Stimulated activated CD4-positive, alpha-beta T cell treated with anti-CD3 and anti-CD28 coated beads, Interleukin-4, amount 100 ng/mL, for 1 hour (primary cell): Measurements from ENCODE around the gene NEURL3.
"Not testable (repeated sequence)": the region's sequence is repeated elsewhere in the genome, so short reads cannot be mapped to it uniquely, and the experiment has no call there.

ENCODE experiments used
- DNase-seq: peaks from one replicate; pipeline ENCODE4 v3.0.0-alpha.2; 2020

NEURL3 gene

DNA sequence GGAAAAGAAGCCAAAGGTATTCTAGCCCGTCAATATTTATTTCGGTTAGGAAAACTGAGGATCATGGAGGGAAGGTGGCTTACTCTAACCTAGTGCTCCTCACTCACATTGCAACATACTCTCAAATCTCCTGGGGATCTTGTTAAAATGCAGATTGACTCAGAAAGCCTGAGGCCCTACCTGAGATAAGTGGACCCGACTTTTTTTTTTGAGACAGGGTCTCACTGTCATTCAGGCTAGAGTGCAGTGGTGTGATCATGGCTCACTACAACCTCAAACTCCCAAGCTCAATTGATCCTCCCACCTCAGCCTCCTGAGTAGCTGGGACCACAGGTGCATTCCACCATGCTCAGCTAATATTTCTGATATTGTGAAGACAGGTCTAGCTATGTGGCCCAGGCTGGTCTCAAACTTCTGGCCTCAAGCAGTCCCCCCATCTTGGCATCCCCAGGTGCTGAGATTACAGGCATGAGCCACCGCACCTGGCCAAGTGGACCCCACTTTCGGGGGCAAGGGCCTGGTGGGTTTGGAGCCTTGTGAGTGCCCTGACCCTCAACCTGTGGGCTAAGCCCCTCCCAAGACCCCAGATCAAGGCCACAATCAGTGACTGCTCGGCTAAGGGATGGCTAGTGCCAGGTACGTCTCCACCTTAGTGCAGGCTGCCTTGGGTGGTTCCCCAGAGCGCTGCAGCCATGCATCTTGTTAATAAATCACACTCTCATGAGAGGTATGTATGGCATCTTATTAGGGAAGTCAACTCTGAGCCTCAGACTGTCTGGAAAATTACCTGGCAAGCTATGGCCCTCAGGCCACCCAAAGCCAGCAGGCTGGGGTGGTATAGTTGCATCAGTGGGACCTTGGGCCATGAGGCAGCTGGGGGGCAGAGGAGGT, 1.1 kb upstream of the NEURL3 start:
- DNase-seq: no peak

DNA sequence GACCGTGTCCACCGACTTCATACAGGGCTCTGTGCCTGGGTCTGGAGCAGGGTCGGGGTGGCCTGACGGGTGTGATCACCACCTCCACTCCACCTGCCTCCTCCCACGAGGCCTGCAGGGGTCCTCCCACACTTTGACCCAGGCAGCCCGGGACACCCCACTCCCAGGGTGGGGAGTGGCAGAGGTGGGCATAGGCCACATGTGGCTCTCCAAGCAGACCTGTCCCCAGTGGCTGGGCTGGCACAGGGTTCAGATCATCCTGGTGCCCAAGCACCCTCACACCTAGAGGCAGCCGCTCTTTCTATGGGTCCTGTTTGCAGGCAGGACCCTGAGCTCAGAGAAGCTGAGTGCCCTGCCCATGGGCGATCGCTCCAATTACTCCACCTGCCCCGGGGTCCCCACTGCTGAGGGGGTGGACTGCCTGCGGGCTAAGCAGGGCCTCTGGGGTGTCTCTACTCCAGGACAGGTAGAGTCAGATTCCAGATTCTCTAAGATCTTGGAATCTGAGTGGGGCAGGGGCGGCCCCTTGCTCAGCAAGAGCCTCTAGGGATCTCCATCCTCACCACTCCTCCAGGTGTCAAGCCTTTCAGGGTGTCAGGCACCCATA, 1.4 kb downstream of the NEURL3 start:
- no peak for DNase-seq

DNA sequence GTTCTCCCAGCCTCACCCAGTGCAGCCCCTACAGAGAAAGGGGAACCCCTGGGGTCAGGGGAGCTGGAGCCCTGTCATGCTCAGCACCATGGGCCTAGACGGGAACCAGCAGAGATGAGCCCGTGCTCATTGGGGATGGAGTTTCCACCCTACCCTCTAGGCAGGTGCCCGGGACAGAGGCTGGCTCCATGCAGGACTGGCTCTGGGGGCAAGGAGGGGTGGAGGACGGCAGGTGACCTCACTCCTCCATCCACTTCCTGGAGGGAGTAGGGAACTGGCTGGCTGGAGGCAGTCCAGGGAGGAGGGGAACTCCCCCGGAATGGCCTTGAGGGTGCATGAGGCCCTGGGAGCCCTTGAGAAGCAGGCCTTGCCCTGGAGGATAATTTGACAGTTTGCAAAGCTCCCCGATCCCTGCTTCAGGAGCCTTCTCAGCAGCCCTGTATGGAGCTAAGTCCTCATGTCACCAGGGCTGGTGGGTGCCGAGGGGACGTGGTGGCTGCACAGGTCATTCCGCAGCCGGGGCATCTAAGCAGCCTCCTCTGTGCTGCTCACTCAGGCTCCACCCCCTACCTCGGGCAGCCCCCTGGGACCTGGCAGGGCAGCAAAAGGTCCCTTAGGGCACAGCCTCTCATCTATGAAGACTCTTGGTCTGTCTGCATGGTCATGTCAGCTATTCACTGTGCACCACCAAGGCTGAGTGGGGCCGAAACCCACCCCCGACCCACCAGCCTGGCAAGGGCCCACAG, 2.1 kb downstream of the NEURL3 start:
- DNase-seq: no peak

DNA sequence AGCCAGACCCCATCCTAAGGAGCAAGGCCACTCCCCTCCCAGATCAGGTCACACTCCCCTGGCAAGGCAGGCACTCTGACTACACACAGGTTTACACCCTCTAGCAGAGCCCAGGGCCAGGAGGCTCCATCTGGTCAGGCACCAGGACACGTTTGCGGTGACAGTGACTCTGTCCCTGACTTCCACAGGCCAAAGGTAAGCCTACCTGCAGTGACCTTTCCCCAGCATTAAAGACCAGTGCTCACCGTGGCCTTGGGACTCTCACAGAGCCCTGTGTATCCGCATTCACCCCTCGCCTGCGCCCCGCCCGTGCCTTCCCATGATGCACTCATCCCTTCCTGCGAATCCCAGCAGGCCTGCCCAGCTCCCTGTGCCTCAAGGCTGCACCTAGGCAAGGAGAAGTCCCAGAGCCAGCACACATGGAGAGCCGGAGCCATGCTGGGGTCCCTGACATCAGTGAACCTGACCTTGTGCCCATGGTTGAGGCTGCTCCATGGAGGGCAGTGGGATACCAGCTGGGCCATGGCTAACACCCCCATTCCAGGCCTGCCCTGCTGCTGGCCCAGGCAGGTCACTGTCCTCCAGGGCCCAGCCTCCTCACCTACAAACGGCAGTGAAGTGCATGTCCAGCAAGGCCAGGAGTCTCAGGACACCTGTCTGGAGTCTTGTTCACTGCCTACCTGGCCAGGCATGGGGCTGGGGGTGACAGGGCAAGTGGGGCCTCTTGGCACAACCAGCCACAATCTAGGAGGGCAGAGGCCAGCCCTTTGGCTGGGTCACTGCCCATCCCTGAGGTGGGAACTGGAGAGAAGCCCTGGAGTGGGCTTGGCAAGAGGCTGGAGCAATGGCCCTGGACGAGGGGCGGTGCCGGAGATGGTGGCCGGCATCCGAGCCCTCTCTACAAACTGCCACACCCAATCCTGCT, 3.0 kb downstream of the NEURL3 start:
- DNase-seq: no peak

DNA sequence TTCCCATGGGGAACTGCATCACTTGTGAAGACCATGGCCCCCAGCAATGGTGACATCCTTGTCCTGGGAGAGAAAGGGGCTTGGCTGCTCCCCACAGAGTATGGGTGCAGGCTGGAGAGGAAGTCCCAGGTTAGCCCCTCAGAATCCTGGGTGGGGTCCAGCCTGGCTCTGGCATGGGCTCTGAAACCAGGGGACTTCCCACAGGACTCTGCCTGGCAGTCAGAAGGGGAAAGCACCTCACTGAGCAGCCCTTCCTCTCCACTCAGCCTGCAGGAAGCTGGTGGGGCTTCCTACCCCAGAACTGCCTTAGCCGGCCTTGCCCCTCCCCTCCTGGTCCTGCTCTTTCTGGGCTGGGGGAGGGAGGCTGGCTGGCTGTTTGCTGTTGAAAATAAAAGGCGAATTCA, 3.7 kb downstream of the NEURL3 start:
- DNase-seq: no peak

DNA sequence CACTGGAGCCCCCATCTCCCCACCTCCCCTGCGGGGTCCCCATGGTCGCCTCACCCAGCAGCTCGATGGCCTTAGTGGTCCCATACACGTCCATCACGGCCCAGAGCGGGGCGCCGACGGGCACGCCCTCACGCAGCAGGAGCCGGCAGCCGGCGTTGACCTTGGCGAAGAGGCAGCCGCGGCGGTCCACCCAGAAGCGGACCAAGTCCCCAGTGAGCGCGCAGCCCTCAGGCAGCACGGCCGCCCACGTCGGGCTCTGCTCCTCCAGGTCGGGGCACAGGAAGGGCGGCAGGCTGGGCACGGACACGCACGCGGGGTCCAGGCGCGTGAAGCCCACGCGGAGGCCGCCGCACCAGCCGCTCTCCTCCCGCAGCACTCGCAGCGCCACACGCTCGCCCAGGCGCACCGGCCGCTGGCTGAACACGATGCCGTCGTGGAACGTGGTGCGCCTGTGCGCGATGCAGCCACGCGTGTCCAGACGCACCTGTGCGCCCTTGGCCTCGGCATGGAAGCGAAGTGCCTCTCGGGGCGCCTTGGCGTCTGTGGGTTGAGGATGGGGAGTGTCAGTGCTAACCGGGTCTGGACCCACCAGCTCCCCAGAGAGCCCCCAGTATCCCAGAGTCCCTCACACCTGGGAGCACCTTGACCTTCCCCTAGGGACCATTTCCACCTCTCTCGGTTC, 4.6 kb downstream of the NEURL3 start:
- no peak for DNase-seq

DNA sequence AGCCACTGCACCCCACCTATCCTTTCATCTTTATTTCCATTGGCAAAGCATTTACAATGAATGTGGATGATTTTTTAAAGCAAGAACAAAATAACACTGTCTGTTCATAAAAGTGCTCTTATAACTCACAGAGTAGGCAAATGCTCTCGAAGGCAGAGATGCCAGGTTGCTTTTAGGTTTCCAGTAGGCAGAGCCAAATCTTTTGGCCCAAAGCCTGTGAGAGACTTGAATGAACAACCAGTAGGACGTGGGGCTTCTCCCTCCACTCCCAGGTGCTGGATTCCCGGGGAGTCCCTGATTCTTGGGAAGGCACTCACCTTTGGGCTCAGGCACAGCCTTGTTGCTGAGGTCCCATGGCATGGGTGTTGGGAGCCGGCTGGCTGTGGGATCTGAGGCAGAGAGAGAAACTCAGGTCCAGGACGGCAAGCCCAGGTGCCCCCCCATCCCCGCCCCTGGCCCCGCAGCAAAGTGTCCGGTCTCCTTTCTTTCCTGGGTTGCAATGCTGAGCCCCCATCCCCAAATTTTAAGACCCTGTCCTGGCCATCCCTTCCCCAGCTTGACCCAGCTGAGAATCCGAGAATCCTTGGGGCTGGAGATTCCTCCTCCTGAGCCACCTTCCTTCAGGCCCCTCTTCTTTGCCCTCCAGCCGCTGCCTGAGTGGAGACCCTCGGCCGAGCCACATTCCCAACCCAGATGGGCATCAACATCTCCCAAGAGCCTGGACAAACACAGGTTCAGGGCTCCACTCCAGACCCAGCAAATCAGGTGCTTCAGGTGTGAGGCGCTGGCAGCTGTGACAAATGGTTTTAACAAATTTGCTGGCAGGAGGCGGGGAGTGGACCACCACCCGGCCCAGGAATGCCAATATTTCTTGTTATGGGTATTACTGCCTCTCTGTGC, 5.8 kb downstream of the NEURL3 start:
- no peak for DNase-seq

DNA sequence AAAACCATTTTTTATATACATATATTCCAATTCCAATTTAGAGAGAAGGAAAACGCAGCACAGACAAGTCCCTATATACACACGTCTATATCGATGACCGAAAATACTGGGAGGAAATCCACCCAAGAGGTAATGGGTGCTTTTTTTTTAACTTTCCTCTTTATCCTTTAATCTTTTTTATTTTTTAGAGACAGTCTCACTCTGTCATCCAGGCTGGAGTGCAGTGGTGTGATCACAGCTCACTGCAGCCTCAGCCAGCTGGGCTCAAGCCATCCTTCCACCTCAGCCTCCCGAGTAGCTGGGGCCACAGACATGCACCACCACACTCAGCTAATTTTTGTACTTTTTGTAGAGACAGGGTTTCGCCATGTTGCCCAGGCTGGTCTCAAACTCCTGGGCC, 6.5 kb downstream of the NEURL3 start:
- not testable (repeated sequence) for DNase-seq

DNA sequence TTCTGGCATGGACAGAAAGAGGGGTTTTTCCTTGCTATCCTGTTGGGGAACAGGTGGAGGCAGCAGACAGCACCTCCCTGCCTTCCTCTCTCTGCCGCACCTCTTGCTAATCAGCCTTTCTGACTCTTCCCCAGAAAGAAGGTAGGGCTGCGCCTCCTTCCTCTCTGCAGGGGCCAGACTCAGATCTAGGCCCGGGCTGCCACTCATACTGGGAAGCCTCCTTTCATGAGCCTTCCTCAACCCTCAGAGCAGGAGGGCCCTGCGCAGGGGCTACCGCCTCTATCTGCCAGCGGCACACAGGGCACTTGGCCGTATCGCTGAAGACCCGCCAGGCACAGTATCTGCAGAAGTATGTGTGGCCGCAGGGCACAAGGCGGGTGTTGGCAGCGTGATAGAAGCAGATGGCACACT, 7.1 kb downstream of the NEURL3 start:
- no peak for DNase-seq

DNA sequence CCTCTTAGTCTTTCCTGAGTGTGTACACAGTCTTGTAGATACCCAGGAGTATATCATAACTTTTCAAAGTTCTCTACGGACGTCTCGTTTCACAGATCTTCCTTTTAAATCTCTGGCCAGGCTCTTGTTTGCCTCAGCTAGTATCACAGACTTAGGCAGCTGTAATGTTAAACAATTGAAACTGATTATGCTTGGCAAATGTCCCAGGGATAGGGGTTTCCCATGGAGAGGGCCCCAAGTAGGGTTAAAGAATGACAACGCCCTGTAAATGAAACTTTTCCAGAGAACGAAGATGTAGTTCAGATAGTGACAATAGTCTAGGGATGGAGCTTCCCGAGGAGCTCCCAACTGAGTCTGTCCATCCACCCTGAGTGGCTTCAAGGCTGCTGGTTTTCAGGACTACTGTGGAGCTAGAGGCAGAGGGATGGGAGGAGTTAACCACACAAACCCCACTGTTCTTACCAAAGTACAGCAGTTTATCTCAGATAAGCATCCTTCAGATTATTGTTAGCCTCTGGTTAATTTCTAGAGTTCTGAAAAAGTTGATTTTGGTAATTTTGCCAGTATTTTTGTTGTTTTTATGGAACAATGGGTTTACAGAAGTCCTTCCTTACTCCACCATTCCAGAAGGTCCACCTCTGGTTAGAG, 9.1 kb downstream of the NEURL3 start:
- no peak for DNase-seq

DNA sequence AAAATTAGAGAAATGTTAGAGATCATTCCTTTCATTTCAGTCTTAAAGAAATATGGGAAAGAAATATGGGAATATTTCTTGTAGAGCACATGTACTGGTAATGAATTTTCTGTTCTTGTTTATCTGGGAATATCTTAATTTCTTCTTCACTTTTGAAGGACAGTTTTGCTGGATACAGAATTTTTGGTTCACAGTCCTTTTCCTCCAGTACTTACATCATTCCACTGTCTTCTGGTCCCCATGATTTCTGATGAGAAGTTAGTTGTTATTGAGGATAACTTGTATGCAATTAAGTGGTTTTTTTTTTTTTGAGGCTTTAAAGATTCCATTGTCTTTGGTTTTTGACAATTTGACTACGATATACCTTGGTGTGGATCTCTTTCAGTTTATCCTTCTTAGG, 11.0 kb downstream of the NEURL3 start:
- DNase-seq: no peak

DNA sequence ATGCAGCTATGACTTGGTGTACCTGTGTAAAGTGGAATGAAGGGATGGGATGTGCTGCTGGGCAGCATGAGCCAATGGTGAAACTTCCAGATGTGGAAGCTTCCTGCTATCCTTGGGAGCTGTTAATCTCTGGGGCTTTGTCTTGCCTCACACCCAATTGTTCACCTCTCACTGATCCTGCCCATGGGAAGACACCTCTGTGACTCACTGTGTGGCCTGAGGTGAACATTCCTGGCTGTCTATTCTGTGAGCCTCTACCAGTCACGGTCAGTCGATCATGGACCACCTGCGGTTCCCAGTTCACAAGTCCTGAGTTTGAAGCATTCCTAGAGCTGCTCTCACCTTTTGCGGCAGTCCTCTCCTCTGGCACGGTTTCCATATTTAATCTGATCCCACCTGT, 12.1 kb downstream of the NEURL3 start:
- no peak for DNase-seq

DNA sequence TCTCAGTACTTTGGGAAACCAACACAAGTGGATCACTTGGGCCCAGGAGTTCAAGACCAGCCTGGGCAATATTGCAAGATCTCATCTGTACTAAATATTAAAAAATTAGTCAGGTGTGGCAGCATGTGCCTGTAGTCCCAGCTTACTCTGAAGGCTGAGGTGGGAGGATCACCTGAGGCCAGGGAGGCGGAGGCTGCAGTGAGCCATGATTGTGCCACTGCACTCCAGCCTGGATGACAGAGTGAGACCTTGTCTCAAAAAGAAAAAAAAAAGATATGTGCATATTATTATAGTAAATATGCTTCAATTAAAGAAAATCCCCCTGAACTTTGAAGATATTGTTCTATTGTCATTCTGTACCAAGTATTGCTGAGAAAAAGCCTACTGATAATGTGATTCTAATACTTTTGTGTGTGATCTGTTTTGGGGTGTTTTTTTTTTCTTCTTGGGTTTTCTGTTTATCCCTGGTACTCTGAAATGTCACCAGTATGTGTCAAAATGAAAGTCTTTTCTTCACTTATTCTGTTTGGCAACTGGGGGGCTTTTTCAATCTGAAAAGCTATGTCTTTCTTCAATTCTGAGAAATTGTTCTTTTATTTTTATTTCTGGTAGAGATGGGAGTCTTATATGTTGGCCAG, 13.2 kb downstream of the NEURL3 start:
- no peak for DNase-seq

DNA sequence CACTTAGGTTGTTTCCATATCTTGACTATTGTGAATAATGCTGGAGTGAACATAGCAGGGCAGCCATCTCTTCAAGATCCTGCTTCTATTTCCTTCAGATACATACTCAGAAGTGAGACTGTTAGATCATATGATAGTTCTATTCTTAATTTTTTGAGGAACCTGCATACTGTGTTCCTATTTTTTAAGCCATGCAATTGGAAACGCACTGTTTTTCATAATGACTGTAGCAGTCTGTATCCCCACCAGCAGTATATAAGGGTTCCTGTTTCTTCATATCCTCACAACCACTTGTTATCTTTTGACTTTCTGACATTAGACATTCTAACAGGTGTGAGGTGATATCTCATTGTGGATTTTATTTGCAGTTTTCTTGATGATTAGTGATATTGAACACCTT, 15.5 kb downstream of the NEURL3 start:
- DNase-seq: no peak

DNA sequence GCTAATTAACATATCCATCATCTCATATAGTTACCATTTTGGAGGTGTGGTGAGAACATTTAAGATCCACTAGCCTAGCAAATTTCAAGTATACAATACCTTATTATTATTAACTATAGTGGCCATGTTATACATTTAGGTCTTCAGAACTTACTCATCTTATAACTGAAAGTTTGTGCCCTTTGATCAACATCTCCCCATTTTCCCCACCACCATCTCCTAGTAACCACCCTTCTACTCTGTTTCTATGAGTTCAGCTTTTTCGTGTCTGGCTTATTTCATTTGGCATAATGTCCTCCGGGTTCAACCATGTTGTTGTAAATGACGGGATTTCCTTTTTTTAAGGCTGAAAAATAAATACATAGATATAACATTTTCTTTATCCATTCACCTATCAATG, 15.9 kb downstream of the NEURL3 start:
- no peak for DNase-seq

DNA sequence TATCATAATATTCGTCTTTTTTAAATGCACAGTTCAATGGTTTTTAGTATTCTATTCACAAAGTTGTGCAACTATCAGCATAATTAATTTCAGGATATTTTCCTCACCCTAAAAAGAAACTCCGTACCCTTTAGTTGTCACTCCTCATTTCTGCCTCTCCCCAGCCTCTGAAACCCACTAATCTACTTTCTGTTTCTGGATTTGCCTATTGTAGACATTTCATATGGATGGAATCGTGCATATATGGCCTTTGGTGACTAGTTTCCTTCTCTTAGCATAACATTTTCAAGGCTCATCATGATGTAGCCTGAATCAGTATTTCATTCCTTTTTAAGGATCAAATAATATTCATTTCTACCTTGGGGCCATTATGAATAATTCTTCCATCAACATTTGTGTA, 18.5 kb downstream of the NEURL3 start:
- no peak for DNase-seq

DNA sequence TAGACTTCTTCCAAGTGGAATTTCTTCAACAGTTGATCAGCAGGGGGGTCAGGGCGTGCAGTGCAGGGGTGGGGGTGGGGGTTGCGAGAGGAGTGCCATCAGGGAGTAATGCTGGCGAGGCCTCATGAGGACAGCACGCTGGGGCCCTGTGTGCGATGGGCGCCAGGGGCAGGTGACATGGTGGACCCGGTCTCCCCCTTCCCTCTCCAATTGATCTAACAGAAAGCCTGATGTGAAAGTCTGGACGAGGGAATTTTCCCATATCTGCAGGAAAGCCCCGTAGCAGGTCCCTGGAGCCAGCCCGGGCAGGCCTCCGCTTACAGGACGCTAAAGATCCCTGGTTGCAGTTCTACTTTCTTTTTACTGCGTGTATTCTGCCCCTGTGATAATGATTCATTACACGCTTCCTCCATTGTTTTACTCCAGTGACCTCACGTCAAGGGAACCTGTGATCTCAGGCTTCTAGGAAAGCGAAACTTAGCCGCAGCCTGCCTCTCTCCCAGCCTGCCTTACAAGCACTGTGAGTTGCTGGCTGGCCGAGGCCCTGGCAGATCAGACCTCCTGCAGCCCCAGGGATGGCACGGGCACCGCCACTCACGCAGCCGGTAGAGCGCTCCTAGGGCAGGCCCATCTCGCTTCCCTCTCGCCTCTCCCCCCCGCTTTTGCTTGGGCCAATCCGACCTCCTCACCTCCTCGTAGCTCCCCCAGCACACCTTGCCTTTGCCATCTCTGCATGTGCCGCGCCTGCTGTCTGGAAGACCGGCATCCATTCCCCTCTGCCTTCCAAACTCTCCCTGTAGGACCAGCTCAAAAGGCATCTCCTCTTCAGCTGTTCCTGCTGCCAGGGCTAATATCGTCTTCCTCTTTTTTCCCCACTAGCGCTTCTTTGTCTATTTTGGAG, 19.2 kb downstream of the NEURL3 start:
- peak; percentile 76 for DNase-seq

DNA sequence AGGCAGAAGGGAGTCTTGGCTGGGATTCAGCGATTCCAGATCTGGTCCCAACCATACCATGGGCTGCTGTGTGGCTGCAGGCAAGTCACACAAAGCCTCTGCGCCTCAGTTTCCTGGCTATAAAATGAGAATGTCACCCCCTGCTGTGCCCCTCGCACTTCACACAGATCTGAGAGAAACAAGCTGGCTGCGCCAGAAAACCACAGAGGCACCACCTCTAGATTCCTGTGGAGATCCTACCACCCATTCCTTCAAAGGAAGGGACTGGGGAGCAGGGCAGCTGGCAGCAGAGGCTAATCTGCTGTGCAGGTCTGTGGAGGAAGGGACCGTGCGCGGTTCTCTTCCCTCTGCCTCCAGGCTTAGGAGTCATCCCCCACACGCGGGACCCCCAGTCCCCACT, 19.8 kb downstream of the NEURL3 start:
- DNase-seq: no peak

DNA sequence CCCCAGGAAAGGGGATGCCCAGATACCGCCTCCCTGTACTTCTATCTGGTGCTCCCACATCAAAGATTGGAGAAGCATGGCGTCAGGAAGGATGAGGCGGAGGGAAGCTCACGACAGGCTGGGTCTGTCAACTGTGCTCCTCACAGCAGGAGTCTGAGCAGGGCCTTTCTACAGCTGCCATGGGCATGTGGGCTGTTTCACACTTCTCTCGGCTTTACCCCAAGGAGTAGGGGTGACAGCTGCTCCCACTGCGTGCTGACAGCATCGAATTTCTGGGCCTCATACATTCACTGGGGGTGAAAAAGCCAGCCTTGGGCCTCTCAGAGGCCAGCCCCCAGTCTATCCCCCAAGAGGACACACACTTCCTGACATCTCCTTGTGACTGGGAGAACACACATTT, 21.1 kb downstream of the NEURL3 start:
- DNase-seq: no peak
